ENCODE data around the gene RNF223.

GRCh38 chr1:1084372-1085170 lies 10.5 kb upstream of the RNF223 start:
- TF ChIP-seq, protein P1, sequence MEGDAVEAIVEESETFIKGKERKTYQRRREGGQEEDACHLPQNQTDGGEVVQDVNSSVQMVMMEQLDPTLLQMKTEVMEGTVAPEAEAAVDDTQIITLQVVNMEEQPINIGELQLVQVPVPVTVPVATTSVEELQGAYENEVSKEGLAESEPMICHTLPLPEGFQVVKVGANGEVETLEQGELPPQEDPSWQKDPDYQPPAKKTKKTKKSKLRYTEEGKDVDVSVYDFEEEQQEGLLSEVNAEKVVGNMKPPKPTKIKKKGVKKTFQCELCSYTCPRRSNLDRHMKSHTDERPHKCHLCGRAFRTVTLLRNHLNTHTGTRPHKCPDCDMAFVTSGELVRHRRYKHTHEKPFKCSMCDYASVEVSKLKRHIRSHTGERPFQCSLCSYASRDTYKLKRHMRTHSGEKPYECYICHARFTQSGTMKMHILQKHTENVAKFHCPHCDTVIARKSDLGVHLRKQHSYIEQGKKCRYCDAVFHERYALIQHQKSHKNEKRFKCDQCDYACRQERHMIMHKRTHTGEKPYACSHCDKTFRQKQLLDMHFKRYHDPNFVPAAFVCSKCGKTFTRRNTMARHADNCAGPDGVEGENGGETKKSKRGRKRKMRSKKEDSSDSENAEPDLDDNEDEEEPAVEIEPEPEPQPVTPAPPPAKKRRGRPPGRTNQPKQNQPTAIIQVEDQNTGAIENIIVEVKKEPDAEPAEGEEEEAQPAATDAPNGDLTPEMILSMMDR (IDR thresholded peaks at IDR 0.05), result no peak
- TF ChIP-seq POLR2A (IDR thresholded peaks at IDR 0.05), result no peak
- TF ChIP-seq EP300 (IDR thresholded peaks at IDR 0.05), result no peak

Measured in stomach (tissue), 4 donors.